ENCODE data around the gene HSPA14.

- TF ChIP-seq CTCF (IDR thresholded peaks at IDR 0.05) (no peak), POLR2AphosphoS5 (IDR thresholded peaks at IDR 0.05) (no peak), POLR2A (IDR thresholded peaks at IDR 0.05) (no peak)
Measured at GRCh38 chr10:14879928-14880193, 41.8 kb downstream of the HSPA14 start.

Data from stomach (tissue), 4 donors.